GM23338 (cell line): ENCODE data around the gene MAST4.

ENCODE experiments used
- CREB1 ChIP-seq: fragments of 250-450 bp; sonication (Bioruptor Pico); IDR thresholded peaks from 2 replicates; pipeline ENCODE4 v1.5.0; 2020; ENCODE audit warnings: low read depth, mild to moderate bottlenecking, moderate library complexity
- CTCF ChIP-seq, 2 experiments: fragments of 200-600 bp in 1 of 2; sonication (generic) in 1 of 2; conservative IDR thresholded peaks; 2 replicates each; pipeline versions ENCODE4 v1.5.1 to v1.6.1; 2016 to 2017; ENCODE audit warnings: antibody characterized with exemption in 2 of 2, low read depth in 2 of 2, mild to moderate bottlenecking in 2 of 2, moderate library complexity in 1 of 2
- ETS1 ChIP-seq: IDR thresholded peaks from 2 replicates; pipeline ENCODE4 v1.6.1; 2016; ENCODE audit warnings: antibody characterized with exemption
- EZH2 ChIP-seq: fragments of 200-600 bp; sonication (generic); IDR thresholded peaks from one replicate; pipeline ENCODE4 v1.8.0; 2017; ENCODE audit warnings: antibody characterized with exemption, mild to moderate bottlenecking, low read depth; ENCODE audit not compliant: unreplicated experiment
- EZH2phosphoT487 ChIP-seq: fragments of 200-600 bp; sonication (generic); IDR thresholded peaks from one replicate; pipeline ENCODE4 v1.8.1; 2018; ENCODE audit warnings: antibody characterized with exemption; ENCODE audit not compliant: unreplicated experiment
- JUNB ChIP-seq: IDR thresholded peaks from one replicate; pipeline ENCODE4 v1.6.1; 2016; ENCODE audit warnings: antibody characterized with exemption; ENCODE audit not compliant: unreplicated experiment
- NANOG ChIP-seq: IDR thresholded peaks from 2 replicates; pipeline ENCODE4 v1.6.1; 2016; ENCODE audit warnings: antibody characterized with exemption, borderline replicate concordance
- POLR2AphosphoS5 ChIP-seq: IDR thresholded peaks from 2 replicates; pipeline ENCODE4 v1.6.1; 2016; ENCODE audit warnings: antibody characterized with exemption, low read depth
- STAT1 ChIP-seq: IDR thresholded peaks from one replicate; pipeline ENCODE4 v1.6.1; 2016; ENCODE audit warnings: antibody characterized with exemption; ENCODE audit not compliant: unreplicated experiment
- ZNF114 ChIP-seq: fragments of 250-450 bp; sonication (Bioruptor Pico); IDR thresholded peaks from 2 replicates; pipeline ENCODE4 v1.5.0; 2020; ENCODE audit warnings: mild to moderate bottlenecking, moderate library complexity
- ZNF331 ChIP-seq: fragments of 250-450 bp; sonication (Bioruptor Pico); IDR thresholded peaks from 2 replicates; pipeline ENCODE4 v1.5.0; 2020; ENCODE audit warnings: low read depth, mild to moderate bottlenecking, moderate library complexity
- TF ChIP-seq, protein P1 (sequence below): IDR thresholded peaks from one replicate; pipeline ENCODE4 v1.6.1; 2018; ENCODE audit warnings: antibody characterized with exemption; ENCODE audit not compliant: unreplicated experiment

DNA sequence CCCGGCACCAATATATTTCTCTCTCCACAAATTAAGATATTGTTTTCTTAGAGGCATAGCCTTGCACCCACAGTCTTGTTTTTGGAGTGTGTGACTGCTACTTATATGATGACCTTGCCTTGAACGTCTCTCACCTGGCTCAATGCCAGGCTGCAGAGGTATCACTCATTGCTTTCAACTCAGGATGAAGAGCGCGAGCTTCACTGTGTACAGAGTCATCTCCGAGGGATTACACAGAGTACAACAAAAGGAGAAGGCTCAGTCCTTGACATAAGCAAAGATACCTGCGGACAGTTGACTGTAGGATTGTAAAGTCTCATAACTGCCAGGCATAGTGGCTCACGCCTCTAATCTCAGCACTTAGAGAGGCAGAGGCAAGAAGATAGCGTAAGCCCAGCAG, 546.6 kb downstream of the MAST4 start:
- TF ChIP-seq, protein P1, sequence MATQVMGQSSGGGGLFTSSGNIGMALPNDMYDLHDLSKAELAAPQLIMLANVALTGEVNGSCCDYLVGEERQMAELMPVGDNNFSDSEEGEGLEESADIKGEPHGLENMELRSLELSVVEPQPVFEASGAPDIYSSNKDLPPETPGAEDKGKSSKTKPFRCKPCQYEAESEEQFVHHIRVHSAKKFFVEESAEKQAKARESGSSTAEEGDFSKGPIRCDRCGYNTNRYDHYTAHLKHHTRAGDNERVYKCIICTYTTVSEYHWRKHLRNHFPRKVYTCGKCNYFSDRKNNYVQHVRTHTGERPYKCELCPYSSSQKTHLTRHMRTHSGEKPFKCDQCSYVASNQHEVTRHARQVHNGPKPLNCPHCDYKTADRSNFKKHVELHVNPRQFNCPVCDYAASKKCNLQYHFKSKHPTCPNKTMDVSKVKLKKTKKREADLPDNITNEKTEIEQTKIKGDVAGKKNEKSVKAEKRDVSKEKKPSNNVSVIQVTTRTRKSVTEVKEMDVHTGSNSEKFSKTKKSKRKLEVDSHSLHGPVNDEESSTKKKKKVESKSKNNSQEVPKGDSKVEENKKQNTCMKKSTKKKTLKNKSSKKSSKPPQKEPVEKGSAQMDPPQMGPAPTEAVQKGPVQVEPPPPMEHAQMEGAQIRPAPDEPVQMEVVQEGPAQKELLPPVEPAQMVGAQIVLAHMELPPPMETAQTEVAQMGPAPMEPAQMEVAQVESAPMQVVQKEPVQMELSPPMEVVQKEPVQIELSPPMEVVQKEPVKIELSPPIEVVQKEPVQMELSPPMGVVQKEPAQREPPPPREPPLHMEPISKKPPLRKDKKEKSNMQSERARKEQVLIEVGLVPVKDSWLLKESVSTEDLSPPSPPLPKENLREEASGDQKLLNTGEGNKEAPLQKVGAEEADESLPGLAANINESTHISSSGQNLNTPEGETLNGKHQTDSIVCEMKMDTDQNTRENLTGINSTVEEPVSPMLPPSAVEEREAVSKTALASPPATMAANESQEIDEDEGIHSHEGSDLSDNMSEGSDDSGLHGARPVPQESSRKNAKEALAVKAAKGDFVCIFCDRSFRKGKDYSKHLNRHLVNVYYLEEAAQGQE: no peak
- TF ChIP-seq CTCF (conservative IDR thresholded peaks at IDR 0.05; ENCODE audit: low read depth in 2 of 2) (no peak), NANOG (no peak), EZH2 (no peak), POLR2AphosphoS5 (no peak), EZH2phosphoT487 (no peak), ZNF114 (no peak), ETS1 (no peak), STAT1 (no peak), JUNB (no peak), CREB1 (no peak), ZNF331 (CRISPR knock-in tag) (no peak)
